Thyroid gland (tissue), 4 donors: ENCODE data around the gene NPHS1. TPM values are rescaled to one million over a fixed set of nuclear protein-coding genes. Genes with fewer than 3 reads are reported as not detected.

ENCODE experiments used
- DNase-seq, 2 donors: peaks; one replicate each; pipeline ENCODE4 v3.0.0-alpha.2; 2019
- H3K27ac ChIP-seq, 3 donors: fragments of 200-600 bp; sonication (generic); 1 replicate in 2 of 3; 2 replicates in 1 of 3; pipeline ENCODE4 v1.5.1; 2016 to 2019; ENCODE audit warnings: mild to moderate bottlenecking in 1 of 3, moderate library complexity in 1 of 3
- H3K27me3 ChIP-seq: fragments of 200-600 bp; sonication (generic); one replicate; pipeline ENCODE4 v1.5.1; 2019
- H3K36me3 ChIP-seq, 2 donors: fragments of 200-600 bp; sonication (generic); one replicate each; pipeline ENCODE4 v1.5.1; 2016 to 2019
- H3K4me1 ChIP-seq, 2 donors: fragments of 200-600 bp; sonication (generic); one replicate each; pipeline ENCODE4 v1.5.1; 2017 to 2019
- H3K4me3 ChIP-seq, 3 donors: fragments of 200-600 bp; sonication (generic); replicated peaks in 1 of 3; 1 replicate in 2 of 3; 2 replicates in 1 of 3; pipeline ENCODE4 v1.5.1; 2016; ENCODE audit warnings: mild to moderate bottlenecking in 1 of 3
- H3K9me3 ChIP-seq: fragments of 200-600 bp; sonication (generic); one replicate; pipeline ENCODE4 v1.5.1; 2017
- CTCF ChIP-seq, 6 experiments: fragments of 200-600 bp in 3 of 6; fragments of 450-650 bp in 3 of 6; sonication (generic) in 3 of 6; IDR thresholded peaks; one replicate each; pipeline ENCODE4 v1.5.1; 2016 to 2019; ENCODE audit warnings: antibody characterized with exemption in 6 of 6, mild to moderate bottlenecking in 2 of 6, inconsistent platforms in 1 of 6, moderate library complexity in 1 of 6
- POLR2A ChIP-seq, 2 donors: fragments of 450-650 bp; IDR thresholded peaks; one replicate each; pipeline ENCODE4 v1.6.1; 2017; ENCODE audit warnings: antibody characterized with exemption in 2 of 2, mild to moderate bottlenecking in 2 of 2, moderate library complexity in 1 of 2
- WGBS, 2 donors: methylation state at CpG; one replicate each; pipeline ENCODE4 v1.1.5; 2017; 5-methylcytosine and 5-hydroxymethylcytosine counted together
- intact Hi-C: fragments of 100-400 bp; cut with DNase I; formaldehyde crosslinking; loops from one replicate; pipeline ENCODE4 v1.15.1; 2023
- total RNA-seq, 4 donors: library from RNA; depleted of rRNA; stranded (reverse); fragments of >200 nt; gene quantifications; one replicate each; pipeline ENCODE4 v1.2.3, GENCODE V29; 2016

Gene NPHS1
- total RNA-seq, 4 donors from 2014 or later: not detected

GRCh38 chr19:35788205-35788960, 63.9 kb downstream of the NPHS1 start:
- H3K9me3 ChIP-seq: no peaks in the 10 kb centered on the region
- no peak for DNase-seq
- intact Hi-C loops: no loop called here
- no peak overlapping the region for H3K4me3 ChIP-seq
- 82 to 84% methylated on average over 9 to 12 of the region's 12 CpGs for WGBS, 2 donors
- H3K4me1 ChIP-seq: peaks cover 0 to 8% of the 10 kb centered on the region in 2 donors
- TF ChIP-seq CTCF (IDR thresholded peaks at IDR 0.05): no peak
- TF ChIP-seq POLR2A (IDR thresholded peaks at IDR 0.05): no peak
- H3K27me3 ChIP-seq: no peaks in the 10 kb centered on the region
- H3K36me3 ChIP-seq: no peaks in the 10 kb centered on the region
- no peak overlapping the region for H3K27ac ChIP-seq

GRCh38 chr19:35787227-35787799, 65.0 kb downstream of the NPHS1 start:
- no peak overlapping the region for H3K27ac ChIP-seq
- no peaks in the 10 kb centered on the region for H3K36me3 ChIP-seq
- WGBS, 2 donors: 93 to 100% methylated on average over 1 to 3 of the region's 15 CpGs
- intact Hi-C loops: no loop called here
- H3K4me1 ChIP-seq: peaks cover 0 to 8% of the 10 kb centered on the region in 2 donors
- no peak for DNase-seq
- no peak overlapping the region for H3K4me3 ChIP-seq
- H3K9me3 ChIP-seq: no peaks in the 10 kb centered on the region
- no peak for TF ChIP-seq POLR2A (IDR thresholded peaks at IDR 0.05)
- no peak for TF ChIP-seq CTCF (IDR thresholded peaks at IDR 0.05)
- no peaks in the 10 kb centered on the region for H3K27me3 ChIP-seq

- H3K27me3 ChIP-seq: no peaks in the 10 kb centered on the region
- H3K27ac ChIP-seq: no peak overlapping the region
- H3K36me3 ChIP-seq: no peaks in the 10 kb centered on the region
- 92 to 93% methylated on average over 29 of the region's 31 CpGs for WGBS, 2 donors
- no peak overlapping the region for H3K4me3 ChIP-seq
- H3K9me3 ChIP-seq: no peaks in the 10 kb centered on the region
- TF ChIP-seq CTCF (IDR thresholded peaks at IDR 0.05): no peak
- peaks cover 0 to 8% of the 10 kb centered on the region in 2 donors for H3K4me1 ChIP-seq
- no peak for DNase-seq
- intact Hi-C loops: no loop called here
Observed at GRCh38 chr19:35786299-35787160, 65.8 kb downstream of the NPHS1 start.

GRCh38 chr19:35785339-35785627, 67.0 kb downstream of the NPHS1 start:
- peaks cover 0 to 3% of the 10 kb centered on the region in 2 donors for H3K36me3 ChIP-seq

More at GRCh38 chr19:35785339-35785627, 67.0 kb downstream of the NPHS1 start:
- H3K4me1 ChIP-seq: no peaks in the 10 kb centered on the region
- intact Hi-C loops: no loop called here
- 96 to 99% methylated on average over 9 to 10 of the region's 10 CpGs for WGBS, 2 donors
- H3K27ac ChIP-seq: no peak overlapping the region
- no peak overlapping the region for H3K4me3 ChIP-seq
- H3K27me3 ChIP-seq: no peaks in the 10 kb centered on the region
- TF ChIP-seq POLR2A (IDR thresholded peaks at IDR 0.05): no peak
- TF ChIP-seq CTCF (IDR thresholded peaks at IDR 0.05): no peak
- H3K9me3 ChIP-seq: no peaks in the 10 kb centered on the region
- no peak for DNase-seq
